Type B pancreatic cell (in vitro differentiated cells): ENCODE measurements around the gene SCAMP5. TPM values are rescaled to one million over a fixed set of nuclear protein-coding genes. Genes with fewer than 3 reads are reported as not detected.
A peak's percentile ranks its signal among the peaks of the same experiment; 100 is the strongest.

Experiments used
- DNase-seq: peaks from one replicate; pipeline ENCODE4 v3.0.0; 2021; ENCODE audit warnings: mixed read lengths; ENCODE audit not compliant: unreplicated experiment; ENCODE audit errors: extremely low spot score
- H3K27ac Mint-ChIP-seq: 2 replicates; pipeline ENCODE4 v1.8.0; 2021; ENCODE audit warnings: mild to moderate bottlenecking, mixed read lengths
- H3K27me3 Mint-ChIP-seq: 2 replicates; pipeline ENCODE4 v1.8.0; 2021; ENCODE audit warnings: mixed read lengths
- H3K36me3 Mint-ChIP-seq: 2 replicates; pipeline ENCODE4 v1.8.0; 2021; ENCODE audit warnings: mixed read lengths
- H3K4me1 Mint-ChIP-seq: one replicate; pipeline ENCODE4 v1.8.0; 2021; ENCODE audit warnings: mixed read lengths; ENCODE audit not compliant: unreplicated experiment
- H3K4me3 Mint-ChIP-seq: 2 replicates; pipeline ENCODE4 v1.8.0; 2021; ENCODE audit warnings: mild to moderate bottlenecking, mixed read lengths
- H3K9me3 Mint-ChIP-seq: 2 replicates; pipeline ENCODE4 v1.8.0; 2021; ENCODE audit warnings: mixed read lengths
- total RNA-seq: library from RNA; stranded (reverse); gene quantifications from 2 replicates; pipeline ENCODE4 v1.2.1, GENCODE V29; 2021; ENCODE audit warnings: low replicate concordance
- TF ChIP-seq, protein P1 (sequence below): fragments of 200-600 bp; sonication (generic); conservative IDR thresholded peaks from 2 replicates; pipeline ENCODE4 v1.5.0; 2021; ENCODE audit warnings: antibody characterized with exemption, mild to moderate bottlenecking

Gene SCAMP5
- total RNA-seq, 1 donor from 2014 or later, result 38.1 TPM

GRCh38 chr15:74955796-74956647 is 39.3 kb upstream of the SCAMP5 start:
- Mint-ChIP-seq H3K27me3 (peaks cover 49% of the 10 kb centered on the region), H3K27ac (no peak overlapping the region), H3K4me3 (peak overlapping the region; percentile 79), H3K36me3 (no peaks in the 10 kb centered on the region), H3K9me3 (no peaks in the 10 kb centered on the region), H3K4me1 (peaks cover 8% of the 10 kb centered on the region)
- peak; percentile 82 for DNase-seq
- TF ChIP-seq, protein P1, sequence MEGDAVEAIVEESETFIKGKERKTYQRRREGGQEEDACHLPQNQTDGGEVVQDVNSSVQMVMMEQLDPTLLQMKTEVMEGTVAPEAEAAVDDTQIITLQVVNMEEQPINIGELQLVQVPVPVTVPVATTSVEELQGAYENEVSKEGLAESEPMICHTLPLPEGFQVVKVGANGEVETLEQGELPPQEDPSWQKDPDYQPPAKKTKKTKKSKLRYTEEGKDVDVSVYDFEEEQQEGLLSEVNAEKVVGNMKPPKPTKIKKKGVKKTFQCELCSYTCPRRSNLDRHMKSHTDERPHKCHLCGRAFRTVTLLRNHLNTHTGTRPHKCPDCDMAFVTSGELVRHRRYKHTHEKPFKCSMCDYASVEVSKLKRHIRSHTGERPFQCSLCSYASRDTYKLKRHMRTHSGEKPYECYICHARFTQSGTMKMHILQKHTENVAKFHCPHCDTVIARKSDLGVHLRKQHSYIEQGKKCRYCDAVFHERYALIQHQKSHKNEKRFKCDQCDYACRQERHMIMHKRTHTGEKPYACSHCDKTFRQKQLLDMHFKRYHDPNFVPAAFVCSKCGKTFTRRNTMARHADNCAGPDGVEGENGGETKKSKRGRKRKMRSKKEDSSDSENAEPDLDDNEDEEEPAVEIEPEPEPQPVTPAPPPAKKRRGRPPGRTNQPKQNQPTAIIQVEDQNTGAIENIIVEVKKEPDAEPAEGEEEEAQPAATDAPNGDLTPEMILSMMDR, result peak; percentile 63

DNA sequence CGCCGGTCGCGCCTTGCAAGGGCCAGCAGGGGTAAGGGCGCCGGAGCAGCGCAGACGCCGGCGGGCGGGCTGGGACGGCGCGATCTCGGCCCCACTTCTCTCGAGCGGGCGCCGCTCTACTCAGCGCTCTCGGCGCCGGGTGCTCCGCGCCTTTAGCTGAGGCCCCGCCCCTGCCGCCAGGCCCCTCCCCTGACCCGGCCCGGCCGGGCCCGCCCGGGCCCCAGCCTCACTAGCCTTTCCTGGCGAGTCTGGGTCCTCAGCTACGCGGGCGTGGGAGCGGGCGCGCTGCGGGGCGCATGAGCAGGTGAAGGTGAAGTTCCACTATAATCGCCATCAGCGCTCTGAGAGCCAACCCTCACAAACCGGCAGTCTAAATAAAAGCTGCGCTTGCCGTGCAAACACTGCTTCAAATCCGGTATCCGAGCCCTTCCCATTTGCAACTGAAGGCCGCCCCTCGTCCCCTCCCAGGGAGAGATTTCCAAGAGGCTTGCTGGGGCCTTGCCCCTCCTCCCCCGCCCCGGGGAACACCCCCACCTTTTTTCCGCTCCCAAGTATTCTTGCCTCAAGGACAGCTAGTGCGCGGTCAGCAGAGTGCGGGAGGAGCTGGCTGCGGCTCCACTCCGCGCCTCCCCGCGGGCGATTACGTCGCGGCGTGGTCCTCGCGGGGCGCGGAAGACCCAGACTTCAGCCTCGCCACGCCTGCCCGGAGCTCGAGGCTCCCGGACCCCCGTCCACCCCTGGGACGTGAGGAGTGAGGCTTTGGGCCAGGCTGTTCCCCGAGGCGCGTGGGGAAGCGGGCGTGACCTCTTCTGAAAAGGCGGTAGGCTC is 38.5 kb upstream of the SCAMP5 start, which contains the start of gene RPP25:
TSS of gene RPP25 (minus strand) at position 125 of the 828 bp plus-strand sequence. CDS start 189 bp downstream, outside the sequence.
- no peaks in the 10 kb centered on the region for H3K36me3 Mint-ChIP-seq
- peak within 1 kb of the TSS; percentile 83 for H3K4me3 Mint-ChIP-seq
- TF ChIP-seq, protein P1, result no peak
- DNase-seq, result peak; percentile 81
- H3K27me3 Mint-ChIP-seq, result peaks cover 57% of the 10 kb centered on the region
- H3K27ac Mint-ChIP-seq, result peak within 1 kb of the TSS; percentile 67
- peaks cover 10% of the 10 kb centered on the region for H3K4me1 Mint-ChIP-seq
- H3K9me3 Mint-ChIP-seq, result no peaks in the 10 kb centered on the region

GRCh38 chr15:74957476-74958035 is 37.8 kb upstream of the SCAMP5 start:
- Mint-ChIP-seq H3K4me3 (peak overlapping the region; percentile 85), H3K36me3 (no peaks in the 10 kb centered on the region), H3K27me3 (peaks cover 64% of the 10 kb centered on the region), H3K9me3 (no peaks in the 10 kb centered on the region), H3K27ac (no peak overlapping the region), H3K4me1 (peaks cover 10% of the 10 kb centered on the region)
- DNase-seq, result no peak
- TF ChIP-seq, protein P1, result no peak

DNA sequence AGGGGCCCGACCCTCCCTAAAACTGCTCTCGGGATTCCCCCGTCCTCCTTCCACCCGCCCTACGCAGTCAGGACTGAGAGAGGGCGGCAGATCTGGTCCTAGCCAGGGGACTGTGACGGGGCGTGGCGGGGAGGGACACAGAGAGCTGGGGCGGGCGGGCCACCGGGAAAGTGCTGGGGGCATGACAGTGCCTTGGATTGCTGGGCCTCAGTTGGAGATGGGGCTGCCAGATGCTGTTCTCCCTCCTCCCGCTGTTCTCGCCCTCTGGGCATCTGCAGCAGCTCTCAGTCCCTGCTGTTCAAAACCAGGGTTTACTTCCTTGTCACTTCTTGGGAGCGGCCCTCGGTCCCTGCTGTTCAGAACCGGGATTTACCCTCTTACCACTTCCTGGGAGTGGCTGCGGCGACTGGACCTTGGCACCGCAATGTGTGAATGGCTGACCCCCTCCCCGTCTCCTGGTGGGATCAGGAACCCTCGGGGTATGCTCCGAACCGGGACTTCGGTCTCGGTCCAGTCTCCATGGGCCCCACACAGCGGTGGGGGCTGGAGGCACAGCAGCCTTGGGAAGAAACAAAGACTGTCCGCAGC is 36.9 kb upstream of the SCAMP5 start:
- H3K9me3 Mint-ChIP-seq, result no peaks in the 10 kb centered on the region
- no peaks in the 10 kb centered on the region for H3K36me3 Mint-ChIP-seq
- peaks cover 72% of the 10 kb centered on the region for H3K27me3 Mint-ChIP-seq
- H3K4me3 Mint-ChIP-seq, result peak overlapping the region; percentile 85
- H3K4me1 Mint-ChIP-seq, result peaks cover 10% of the 10 kb centered on the region
- H3K27ac Mint-ChIP-seq, result peak overlapping the region; percentile 45
- TF ChIP-seq, protein P1, result peak; percentile 52
- DNase-seq, result no peak

DNA sequence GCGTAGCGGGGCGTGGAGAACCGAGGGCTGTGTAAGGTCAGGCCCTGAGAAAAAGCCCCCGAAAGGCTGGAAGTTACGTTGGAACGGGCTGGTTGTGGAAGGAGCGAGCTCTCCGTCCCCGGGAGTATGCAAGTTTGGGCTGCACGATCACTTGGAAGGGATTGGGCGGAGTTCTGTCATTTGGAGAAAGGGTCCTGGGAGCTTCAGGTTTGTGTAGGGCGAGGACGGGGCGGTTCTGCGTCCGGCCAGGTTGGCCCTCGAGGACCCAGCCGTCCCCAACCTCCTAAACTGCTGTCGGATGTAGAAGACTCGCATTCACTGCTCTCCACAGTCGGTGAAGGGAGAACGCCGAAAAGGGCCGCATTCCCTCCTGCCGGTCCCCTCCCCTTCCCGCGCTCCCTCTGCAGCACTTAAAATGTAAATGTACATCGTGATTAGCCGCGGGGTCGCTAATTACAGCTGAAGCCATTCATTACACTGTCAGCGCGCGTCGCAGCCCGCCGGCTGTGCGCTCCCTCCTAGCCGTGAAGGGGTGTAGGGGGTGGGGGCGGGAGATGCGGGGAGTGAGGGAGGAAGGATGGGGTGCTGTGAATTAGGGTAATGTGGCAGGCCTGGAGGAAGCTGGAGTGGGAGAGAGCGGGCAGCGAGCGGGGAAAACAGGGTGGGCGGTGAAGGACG is 36.3 kb upstream of the SCAMP5 start:
- Mint-ChIP-seq H3K4me3 (peak overlapping the region; percentile 85), H3K27me3 (peaks cover 76% of the 10 kb centered on the region), H3K4me1 (peaks cover 10% of the 10 kb centered on the region), H3K36me3 (no peaks in the 10 kb centered on the region), H3K27ac (peak overlapping the region; percentile 45), H3K9me3 (no peaks in the 10 kb centered on the region)
- TF ChIP-seq, protein P1, result no peak
- no peak for DNase-seq
